Rectal smooth muscle tissue (tissue), 1 donor: ENCODE results near the gene HTT.

Experiments
- H3K27ac ChIP-seq: one replicate; pipeline ENCODE4 v1.7.0; 2013; ENCODE audit warnings: low read depth, low read length, inconsistent platforms
- H3K27me3 ChIP-seq: one replicate; pipeline ENCODE4 v1.7.0; 2013; ENCODE audit warnings: low read length; ENCODE audit not compliant: control insufficient read depth, insufficient read depth
- H3K36me3 ChIP-seq: one replicate; pipeline ENCODE4 v1.7.0; 2013; ENCODE audit warnings: low read length; ENCODE audit not compliant: control insufficient read depth, insufficient read depth
- H3K4me1 ChIP-seq: one replicate; pipeline ENCODE4 v1.7.0; 2013; ENCODE audit warnings: low read length; ENCODE audit not compliant: control insufficient read depth, insufficient read depth
- H3K4me3 ChIP-seq: one replicate; pipeline ENCODE4 v1.7.0; 2013; ENCODE audit warnings: low read length
- H3K9ac ChIP-seq: one replicate; pipeline ENCODE4 v1.7.0; 2013; ENCODE audit warnings: low read length

Gene HTT

DNA sequence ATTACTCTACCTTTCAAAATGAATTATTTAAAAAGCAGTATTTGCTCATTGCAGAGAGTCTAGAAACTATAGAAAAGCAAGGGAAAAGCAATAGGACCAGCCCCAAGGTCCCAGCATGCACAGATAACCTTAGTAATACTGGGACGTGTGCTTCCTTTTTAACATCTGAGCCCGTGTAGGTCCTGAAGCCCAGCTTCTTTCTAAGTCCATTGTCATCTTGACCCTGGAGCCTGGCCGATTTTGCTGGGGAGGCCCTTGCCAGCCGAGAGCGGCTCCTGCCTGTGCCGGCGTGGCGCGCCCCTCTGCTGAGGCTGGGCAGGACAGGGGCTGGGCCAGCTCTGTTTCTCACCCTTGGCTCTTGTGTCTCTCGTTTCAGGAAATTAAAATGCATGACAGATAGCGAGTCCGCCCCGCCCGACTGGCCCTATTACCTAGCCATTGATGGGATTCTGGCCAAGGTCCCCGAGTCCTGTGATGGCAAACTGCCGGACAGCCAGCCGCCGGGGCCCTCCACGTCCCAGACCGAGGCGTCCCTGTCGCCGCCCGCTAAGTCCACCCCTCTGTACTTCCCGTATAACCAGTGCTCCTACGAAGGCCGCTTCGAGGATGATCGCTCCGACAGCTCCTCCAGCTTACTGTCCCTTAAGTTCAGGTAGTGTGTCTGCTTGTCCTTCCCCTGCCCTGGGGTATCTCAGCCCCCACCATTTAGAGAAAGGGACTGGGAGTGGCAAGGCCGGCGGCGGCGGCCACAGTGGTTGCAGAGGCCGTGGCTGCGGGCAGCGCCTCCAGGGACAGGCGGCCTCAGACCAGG is 178.6 kb downstream of the HTT start:
- no peaks in the 10 kb centered on the region for H3K4me1 ChIP-seq
- H3K27me3 ChIP-seq, result no peaks in the 10 kb centered on the region
- H3K27ac ChIP-seq, result no peak overlapping the region
- no peak overlapping the region for H3K4me3 ChIP-seq
- H3K9ac ChIP-seq, result no peak overlapping the region
- no peaks in the 10 kb centered on the region for H3K36me3 ChIP-seq

DNA sequence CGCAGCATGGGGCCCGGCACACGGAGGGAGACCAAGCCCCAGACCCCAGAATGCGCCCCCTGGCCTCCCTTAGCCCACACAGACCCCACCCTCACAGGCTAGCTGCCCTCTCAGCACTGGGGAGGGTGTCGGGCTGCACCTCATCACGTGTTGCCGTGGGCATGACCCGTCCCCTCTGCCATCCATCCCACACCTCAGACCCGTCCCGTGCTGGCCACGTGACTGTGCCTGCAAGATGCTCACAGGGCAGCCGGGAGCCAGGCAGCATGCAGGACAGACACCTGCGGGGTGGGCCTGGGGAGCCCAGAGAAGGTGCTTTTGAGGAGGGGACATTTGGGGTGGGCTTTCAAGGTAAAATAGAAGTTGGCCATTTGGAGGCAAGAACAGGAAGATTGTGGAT is 179.3 kb downstream of the HTT start:
- Histone ChIP-seq H3K27ac (no peak overlapping the region), H3K4me1 (no peaks in the 10 kb centered on the region), H3K4me3 (no peak overlapping the region), H3K27me3 (no peaks in the 10 kb centered on the region), H3K9ac (no peak overlapping the region), H3K36me3 (no peaks in the 10 kb centered on the region)

DNA sequence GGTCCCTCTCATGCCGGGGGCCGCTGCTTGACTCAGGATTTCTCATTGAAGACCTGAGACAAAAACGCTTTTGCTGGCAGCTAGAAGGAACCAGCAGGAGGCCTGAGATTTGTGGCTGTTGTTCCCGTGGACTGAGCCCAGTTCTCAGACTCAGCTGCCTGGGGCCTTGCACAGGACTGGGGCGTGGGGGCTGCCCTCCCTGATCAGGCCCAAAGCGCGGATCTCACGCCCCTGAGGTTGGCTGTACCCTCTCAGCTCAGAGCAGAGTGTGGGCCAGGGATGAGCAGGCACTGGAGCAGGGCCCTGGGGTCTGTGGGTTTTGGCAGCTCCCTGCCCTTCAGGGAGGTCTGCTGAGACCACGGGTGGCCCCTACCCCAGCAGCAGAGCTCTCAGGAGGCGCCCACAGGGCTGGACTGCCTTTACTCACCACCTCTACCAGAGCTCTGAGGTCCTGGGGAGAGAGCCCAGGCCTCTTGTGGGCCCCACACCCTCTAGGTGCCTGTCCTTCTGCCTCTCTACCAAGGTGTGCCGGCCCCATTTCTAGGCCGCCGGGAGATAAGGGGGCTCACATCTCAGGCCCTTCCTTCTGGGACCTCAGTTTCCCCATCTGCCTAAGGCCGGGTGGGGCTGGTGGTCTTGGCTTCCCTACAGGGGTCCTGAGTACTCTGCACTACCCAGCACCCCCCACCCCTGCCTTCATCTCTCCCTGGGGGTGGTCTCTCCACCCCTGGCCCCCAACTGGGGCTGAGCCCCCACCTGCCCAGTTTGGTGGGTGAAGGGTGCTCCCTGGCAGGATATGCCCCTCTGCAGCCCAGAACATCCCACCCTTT is 180.0 kb downstream of the HTT start:
- Histone ChIP-seq H3K27me3 (no peaks in the 10 kb centered on the region), H3K36me3 (no peaks in the 10 kb centered on the region), H3K4me3 (no peak overlapping the region), H3K27ac (no peak overlapping the region), H3K9ac (no peak overlapping the region), H3K4me1 (no peaks in the 10 kb centered on the region)

DNA sequence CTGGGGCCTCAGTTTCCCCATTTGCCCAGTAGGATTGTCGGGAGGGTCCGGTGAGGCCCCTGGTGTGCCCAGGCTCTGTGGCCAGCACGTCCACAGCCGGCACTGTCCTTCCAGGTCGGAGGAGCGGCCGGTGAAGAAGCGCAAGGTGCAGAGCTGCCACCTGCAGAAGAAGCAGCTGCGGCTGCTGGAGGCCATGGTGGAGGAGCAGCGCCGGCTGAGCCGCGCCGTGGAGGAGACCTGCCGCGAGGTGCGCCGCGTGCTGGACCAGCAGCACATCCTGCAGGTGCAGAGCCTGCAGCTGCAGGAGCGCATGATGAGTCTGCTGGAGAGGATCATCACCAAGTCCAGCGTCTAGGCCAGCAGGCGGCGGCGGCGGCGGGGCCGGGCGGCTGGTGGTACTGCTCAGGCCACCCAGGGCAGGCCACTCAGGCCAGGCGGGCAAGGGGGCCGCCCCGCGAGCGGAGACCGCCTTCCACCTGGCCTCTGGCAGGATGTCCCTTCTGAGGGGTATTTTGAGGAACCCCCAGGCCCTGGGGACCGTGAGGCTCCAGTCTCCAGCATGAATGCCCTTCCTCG is 181.2 kb downstream of the HTT start:
- Histone ChIP-seq H3K36me3 (no peaks in the 10 kb centered on the region), H3K4me1 (no peaks in the 10 kb centered on the region), H3K27me3 (no peaks in the 10 kb centered on the region), H3K9ac (no peak overlapping the region), H3K4me3 (no peak overlapping the region), H3K27ac (no peak overlapping the region)

DNA sequence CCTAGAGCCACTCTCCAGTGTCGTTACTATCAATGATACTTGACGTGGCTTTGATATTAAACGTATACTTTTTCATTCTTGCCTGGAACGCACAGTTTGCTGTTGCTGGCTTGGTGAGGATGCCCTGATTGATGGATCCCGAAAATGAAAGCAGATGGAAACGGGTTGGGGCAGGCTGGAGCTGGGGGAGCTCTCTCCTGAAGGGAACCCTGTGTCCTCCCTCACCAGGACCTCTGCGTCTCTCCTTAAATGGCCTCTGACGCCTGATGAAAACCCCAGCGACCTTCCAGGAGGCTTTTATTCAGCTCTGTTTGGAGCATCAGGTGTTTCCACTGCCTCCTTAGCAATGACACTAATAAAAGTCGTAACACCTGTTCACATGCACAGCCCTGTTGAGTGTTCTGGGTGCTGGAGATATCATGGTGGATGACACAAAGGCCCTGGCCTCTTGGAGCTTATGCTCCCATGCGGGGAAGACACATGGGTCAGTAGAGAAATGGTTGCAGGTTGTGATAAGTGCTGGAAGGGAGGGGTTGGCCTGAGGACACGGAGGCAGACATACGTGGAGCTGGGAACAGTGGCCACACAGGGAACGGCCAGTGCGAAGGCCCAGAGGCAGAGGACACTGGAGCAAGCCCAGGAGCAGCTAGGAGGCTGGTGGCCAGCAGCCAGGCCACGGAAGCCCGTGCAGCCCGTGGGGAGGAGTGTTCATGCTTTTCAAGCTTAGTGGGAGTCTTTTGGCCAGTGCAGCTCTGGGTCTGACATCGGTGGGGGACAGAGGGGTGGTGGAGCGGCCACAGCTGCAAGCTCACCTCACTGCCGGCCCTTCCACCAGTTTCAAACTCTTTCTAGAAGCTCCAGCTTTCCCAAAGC is 182.0 kb downstream of the HTT start:
- Histone ChIP-seq H3K4me1 (no peaks in the 10 kb centered on the region), H3K27ac (no peak overlapping the region), H3K4me3 (no peak overlapping the region), H3K27me3 (no peaks in the 10 kb centered on the region), H3K9ac (no peak overlapping the region), H3K36me3 (no peaks in the 10 kb centered on the region)

DNA sequence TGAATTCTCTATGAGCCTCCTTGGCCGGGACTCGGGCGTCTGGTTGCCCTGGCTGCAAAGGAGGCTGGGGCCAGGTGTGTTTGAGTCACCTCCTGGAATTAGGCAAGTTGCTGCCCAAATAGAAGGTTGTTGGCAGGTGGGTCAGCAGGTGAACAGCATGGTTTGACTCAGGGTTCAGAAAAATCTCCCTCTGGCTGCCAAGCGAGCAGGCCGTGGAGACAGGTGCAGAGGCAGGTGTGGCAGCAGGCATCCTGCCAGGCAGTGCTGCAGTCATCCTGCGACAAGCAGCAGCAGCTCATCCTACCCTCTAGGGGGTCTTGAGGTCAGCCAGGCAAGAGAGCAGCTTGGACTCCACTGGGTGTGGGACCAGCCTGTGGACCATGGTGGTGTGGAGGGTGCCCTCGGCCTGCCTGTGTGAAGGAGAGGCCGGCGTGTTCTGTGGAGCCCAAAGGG is 182.6 kb downstream of the HTT start:
- Histone ChIP-seq H3K4me1 (no peaks in the 10 kb centered on the region), H3K9ac (no peak overlapping the region), H3K36me3 (no peaks in the 10 kb centered on the region), H3K27me3 (no peaks in the 10 kb centered on the region), H3K27ac (no peak overlapping the region), H3K4me3 (no peak overlapping the region)

DNA sequence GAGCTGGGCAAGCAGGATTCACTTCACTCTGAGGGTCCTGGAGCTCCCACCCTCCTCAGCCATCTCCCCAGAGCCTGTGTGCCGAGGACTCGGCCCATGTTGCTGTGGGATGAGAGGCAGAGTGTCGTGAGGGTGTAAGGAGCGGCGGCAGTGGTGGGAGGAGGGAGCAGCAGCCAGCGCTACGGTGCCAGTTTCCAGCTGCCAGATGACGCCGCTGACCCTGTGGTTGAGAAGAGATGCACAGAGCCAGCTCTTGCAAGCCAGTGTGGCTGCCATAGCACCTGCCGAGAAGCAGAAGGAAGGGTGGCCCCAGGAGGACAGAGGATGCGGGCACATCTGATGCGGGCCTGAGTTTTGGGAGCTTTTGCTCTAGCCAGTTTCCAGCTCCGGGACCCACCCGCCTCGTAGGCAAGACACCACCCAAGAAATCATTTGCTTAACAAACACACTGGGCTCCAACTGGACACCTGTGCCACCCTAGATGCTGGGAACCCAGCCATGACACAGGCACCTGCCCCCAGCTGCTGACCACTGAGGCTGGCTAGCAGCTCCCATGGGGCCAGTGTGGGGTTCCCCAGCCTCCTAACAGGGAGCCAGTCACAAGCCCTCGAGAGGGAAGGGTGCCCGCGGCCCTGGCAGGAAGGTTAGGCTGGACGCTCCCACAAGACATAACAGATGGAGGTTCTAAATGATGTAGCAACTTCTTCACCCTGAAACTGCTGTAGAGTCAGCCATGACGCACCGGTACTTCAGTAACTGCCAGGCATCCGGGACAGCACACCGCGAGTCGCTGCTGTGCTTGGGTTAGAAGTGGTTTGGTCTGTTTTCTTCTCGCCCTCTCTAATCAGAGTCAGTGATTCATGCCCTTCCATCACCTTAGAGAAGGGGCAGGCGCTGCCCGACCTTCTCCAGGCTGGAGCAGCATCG is 183.3 kb downstream of the HTT start:
- Histone ChIP-seq H3K4me1 (no peaks in the 10 kb centered on the region), H3K27me3 (no peaks in the 10 kb centered on the region), H3K4me3 (no peak overlapping the region), H3K27ac (no peak overlapping the region), H3K9ac (no peak overlapping the region), H3K36me3 (no peaks in the 10 kb centered on the region)

DNA sequence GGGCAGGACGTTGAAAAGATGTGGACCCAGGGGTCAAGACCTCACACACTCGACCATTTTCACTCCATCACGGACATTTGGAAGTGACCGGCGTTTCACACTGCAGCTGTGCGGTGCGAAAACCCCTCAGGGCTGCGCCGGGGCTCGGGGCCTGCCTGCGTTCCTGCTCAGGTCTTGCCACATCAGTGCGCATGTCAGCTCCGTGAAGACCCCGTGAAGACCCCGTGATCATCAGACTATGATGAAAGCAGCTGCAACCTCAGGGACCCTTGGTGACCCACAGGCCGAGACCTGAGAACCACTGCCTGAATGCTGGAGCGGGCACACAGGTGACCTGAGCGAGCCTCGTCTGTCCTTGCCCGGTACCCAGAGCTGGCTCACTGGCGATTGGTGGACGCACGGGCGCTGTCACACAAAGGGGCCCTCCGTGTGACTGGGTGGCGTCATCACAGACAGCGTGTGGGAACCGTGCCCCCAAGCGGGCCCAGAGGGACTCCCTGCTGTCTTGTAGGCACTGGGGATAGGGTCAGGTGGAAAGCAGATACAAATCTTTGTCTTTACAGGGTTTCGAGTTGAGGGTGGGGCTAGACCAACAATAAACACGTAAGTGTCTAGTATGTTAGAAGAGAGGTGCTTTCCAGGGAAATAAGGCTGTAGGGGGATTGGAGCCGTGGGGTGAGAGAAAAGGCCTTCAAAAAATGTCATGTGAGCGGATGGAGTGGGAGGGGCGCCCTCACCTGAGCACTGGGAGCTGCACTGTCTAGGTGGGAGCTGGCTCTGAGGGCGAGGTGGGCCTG is 187.1 kb downstream of the HTT start:
- H3K27me3 ChIP-seq, result no peaks in the 10 kb centered on the region
- no peak overlapping the region for H3K27ac ChIP-seq
- H3K9ac ChIP-seq, result no peak overlapping the region
- no peaks in the 10 kb centered on the region for H3K4me1 ChIP-seq
- no peak overlapping the region for H3K4me3 ChIP-seq
- no peaks in the 10 kb centered on the region for H3K36me3 ChIP-seq

DNA sequence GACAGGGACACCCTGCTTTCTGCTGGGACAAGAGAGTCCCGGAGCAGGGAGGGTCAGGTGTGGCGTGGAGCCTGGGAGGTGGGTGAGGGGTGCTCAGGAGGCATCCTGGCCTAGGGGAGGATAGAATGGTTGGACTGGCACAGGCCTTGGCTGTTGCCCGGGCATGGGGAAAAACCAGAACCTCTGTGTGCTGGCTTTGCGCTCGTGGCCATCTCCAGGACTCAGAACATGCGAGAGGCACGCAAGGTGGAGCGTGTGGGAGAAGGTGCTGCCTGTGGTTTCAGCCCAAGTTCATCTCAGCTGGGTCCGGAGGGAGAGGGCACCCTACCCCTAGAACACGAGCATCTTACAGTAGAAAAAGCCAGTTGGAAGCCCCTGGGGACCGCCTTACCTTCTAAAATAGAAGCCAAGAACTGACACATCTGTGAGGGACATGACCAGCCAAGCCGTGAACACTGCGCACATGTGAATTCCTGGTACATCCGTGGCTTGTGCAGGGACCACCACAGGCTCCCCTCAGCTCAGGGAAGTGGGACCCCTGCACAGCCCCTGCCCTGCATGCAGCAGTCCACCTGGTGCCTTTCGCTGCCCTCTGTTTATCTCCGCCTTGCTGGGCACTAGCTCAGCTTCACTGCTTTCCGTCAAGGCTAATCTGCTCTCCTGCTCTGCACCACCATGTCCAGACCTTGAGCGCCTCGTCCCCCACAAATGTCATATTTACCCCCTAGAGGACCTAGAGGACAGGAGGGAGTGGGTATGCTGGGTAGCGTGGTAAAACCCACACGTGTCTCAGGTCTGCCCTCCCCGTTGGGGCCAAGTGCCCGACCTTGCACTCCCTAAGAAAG is 187.9 kb downstream of the HTT start:
- Histone ChIP-seq H3K36me3 (no peaks in the 10 kb centered on the region), H3K27me3 (no peaks in the 10 kb centered on the region), H3K27ac (no peak overlapping the region), H3K4me3 (no peak overlapping the region), H3K9ac (no peak overlapping the region), H3K4me1 (no peaks in the 10 kb centered on the region)
